ENCODE results near the gene LRRC18. TPM values are rescaled to one million over a fixed set of nuclear protein-coding genes. Genes with fewer than 3 reads are reported as not detected.

Gene LRRC18
- total RNA-seq, 1 donor from 2014 or later, result not detected

DNA sequence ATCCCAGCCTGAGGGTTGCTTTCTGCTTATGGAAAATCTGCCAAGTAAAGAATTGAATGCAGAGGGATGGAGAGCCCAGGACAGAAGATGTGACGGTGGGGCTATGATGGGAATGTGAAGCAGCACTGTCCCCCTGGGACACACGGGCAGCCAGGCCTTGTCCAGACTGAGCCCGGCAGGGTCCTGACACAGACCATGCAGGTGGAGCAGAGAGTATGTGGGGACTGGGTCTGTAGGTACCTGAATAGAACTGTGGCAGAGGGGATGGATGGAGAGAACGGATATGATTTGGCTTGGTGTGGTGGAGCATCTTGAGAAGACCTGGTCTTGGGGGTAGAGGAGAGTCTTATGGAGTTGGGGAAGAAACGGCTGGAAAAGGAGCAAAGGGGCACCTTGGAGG, 732 bp upstream of the LRRC18 start:
- H3K4me3 ChIP-seq (ENCODE audit: low read depth, low read length), result no peak overlapping the region
- no peak for DNase-seq (ENCODE audit: low read depth)
- H3K27me3 ChIP-seq (ENCODE audit: control insufficient read depth, insufficient read depth, low read length), result no peaks in the 10 kb centered on the region
- TF ChIP-seq, protein P1, sequence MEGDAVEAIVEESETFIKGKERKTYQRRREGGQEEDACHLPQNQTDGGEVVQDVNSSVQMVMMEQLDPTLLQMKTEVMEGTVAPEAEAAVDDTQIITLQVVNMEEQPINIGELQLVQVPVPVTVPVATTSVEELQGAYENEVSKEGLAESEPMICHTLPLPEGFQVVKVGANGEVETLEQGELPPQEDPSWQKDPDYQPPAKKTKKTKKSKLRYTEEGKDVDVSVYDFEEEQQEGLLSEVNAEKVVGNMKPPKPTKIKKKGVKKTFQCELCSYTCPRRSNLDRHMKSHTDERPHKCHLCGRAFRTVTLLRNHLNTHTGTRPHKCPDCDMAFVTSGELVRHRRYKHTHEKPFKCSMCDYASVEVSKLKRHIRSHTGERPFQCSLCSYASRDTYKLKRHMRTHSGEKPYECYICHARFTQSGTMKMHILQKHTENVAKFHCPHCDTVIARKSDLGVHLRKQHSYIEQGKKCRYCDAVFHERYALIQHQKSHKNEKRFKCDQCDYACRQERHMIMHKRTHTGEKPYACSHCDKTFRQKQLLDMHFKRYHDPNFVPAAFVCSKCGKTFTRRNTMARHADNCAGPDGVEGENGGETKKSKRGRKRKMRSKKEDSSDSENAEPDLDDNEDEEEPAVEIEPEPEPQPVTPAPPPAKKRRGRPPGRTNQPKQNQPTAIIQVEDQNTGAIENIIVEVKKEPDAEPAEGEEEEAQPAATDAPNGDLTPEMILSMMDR (IDR thresholded peaks at IDR 0.05; ENCODE audit: insufficient read depth, low read length, poor library complexity, severe bottlenecking), result no peak
- no peaks in the 10 kb centered on the region for H3K36me3 ChIP-seq (ENCODE audit: control insufficient read depth, insufficient read depth, low read length)

DNA sequence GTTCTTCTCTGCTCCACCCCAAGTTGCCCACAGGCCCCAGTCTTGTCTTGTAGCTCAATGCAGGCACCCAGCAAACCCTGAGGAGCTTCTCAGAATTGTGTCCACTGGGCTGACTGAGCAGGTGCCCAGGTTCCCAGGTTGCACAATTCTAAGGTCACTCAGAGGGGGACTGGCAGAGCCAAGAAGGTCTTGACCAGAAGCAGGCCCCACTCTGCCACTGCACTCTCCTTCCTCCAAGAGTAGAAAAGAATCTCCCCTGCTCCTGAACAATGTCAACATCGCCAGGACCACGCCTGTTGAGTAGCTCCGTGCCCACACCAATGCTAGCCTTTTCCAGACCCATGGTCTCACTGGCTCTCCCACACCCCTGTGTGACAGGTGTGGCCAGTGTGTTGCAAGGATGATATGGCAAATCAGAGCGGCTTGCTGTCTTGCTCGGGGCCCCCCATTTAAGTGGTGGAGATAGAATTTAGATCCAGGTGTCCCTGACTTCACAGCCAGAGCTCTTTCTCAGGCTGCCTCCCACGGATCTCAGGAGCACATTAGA, 577 bp downstream of the LRRC18 start:
- peaks cover 2% of the 10 kb centered on the region for H3K27me3 ChIP-seq (ENCODE audit: control insufficient read depth, insufficient read depth, low read length)
- TF ChIP-seq, protein P1 (IDR thresholded peaks at IDR 0.05; ENCODE audit: insufficient read depth, low read length, poor library complexity, severe bottlenecking), result no peak
- no peaks in the 10 kb centered on the region for H3K36me3 ChIP-seq (ENCODE audit: control insufficient read depth, insufficient read depth, low read length)
- DNase-seq (ENCODE audit: low read depth), result no peak
- no peak overlapping the region for H3K4me3 ChIP-seq (ENCODE audit: low read depth, low read length)

DNA sequence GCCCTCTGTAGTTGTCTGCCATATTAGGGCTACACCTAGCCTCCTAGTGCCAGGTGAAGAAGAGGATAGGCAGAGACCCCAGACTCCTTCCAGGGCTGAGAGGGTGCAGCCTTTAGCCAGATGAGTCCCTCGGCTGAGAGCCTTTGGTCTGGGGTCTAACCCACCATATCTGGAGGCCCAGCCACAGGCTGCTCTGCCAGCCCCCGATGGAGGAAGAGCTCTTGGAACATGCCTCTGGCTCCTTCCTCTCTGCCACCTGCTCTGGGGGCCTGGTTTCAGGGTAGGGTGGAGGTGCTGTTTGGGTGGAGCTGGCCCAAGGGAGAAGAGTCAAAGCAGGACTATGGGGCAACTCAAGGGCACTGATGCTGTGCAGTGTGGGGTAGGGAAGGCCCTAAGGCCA, 1.4 kb downstream of the LRRC18 start:
- TF ChIP-seq, protein P1 (IDR thresholded peaks at IDR 0.05; ENCODE audit: insufficient read depth, low read length, poor library complexity, severe bottlenecking), result no peak
- peaks cover 2% of the 10 kb centered on the region for H3K27me3 ChIP-seq (ENCODE audit: control insufficient read depth, insufficient read depth, low read length)
- H3K4me3 ChIP-seq (ENCODE audit: low read depth, low read length), result no peak overlapping the region
- H3K36me3 ChIP-seq (ENCODE audit: control insufficient read depth, insufficient read depth, low read length), result no peaks in the 10 kb centered on the region
- no peak for DNase-seq (ENCODE audit: low read depth)

DNA sequence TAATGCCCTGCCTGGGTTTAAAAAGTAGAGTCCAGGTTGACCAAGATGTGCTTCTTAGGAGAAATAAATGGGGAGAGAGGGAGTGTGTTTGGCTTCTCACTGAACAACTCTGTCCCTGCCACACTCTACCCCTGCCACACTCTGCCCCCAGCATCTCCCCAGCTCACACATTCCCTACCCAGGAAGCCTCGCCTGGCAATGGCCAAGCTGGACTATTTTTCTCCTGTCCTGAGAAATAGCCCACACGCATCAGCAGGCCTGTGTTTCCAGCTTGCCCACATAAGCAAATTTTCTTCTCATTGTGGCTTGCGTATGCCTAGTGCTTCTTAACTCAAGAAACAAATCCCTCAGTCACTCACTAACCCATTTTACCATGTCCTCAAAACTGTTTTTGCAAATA, 1.8 kb downstream of the LRRC18 start:
- no peak for DNase-seq (ENCODE audit: low read depth)
- peaks cover 2% of the 10 kb centered on the region for H3K27me3 ChIP-seq (ENCODE audit: control insufficient read depth, insufficient read depth, low read length)
- TF ChIP-seq, protein P1 (IDR thresholded peaks at IDR 0.05; ENCODE audit: insufficient read depth, low read length, poor library complexity, severe bottlenecking), result no peak
- H3K36me3 ChIP-seq (ENCODE audit: control insufficient read depth, insufficient read depth, low read length), result no peaks in the 10 kb centered on the region
- H3K4me3 ChIP-seq (ENCODE audit: low read depth, low read length), result no peak overlapping the region

DNA sequence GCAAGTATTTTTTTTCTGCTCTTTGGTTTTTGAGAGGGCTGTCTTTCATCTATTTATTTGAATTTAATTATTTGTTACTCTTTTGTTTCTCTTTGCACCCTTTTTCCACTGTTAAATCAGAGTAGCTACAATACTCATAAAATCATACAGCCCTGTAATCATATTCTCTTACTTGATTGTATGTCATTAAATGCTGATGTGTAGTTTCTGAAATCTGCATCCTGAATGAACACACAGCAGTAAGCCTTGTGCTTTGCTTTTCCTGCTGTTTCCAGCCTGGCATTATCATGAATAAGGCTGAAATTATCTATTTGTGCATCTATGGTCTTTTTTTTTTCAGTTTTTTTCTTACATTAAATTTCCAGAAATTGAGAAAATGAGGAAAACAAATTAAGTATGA, 4.1 kb downstream of the LRRC18 start:
- H3K27me3 ChIP-seq (ENCODE audit: control insufficient read depth, insufficient read depth, low read length), result peaks cover 2% of the 10 kb centered on the region
- no peak overlapping the region for H3K4me3 ChIP-seq (ENCODE audit: low read depth, low read length)
- no peaks in the 10 kb centered on the region for H3K36me3 ChIP-seq (ENCODE audit: control insufficient read depth, insufficient read depth, low read length)
- TF ChIP-seq, protein P1 (IDR thresholded peaks at IDR 0.05; ENCODE audit: insufficient read depth, low read length, poor library complexity, severe bottlenecking), result no peak
- no peak for DNase-seq (ENCODE audit: low read depth)
